ENCODE data around the gene TNK2.
A peak's percentile ranks its signal among the peaks of the same experiment; 100 is the strongest.
"Not testable (repeated sequence)": the region's sequence is repeated elsewhere in the genome, so short reads cannot be mapped to it uniquely, and the experiment has no call there.

TNK2 gene

GRCh38 chr3:195867631-195868335, 40.6 kb downstream of the TNK2 start:
- no peak for DNase-seq

- no peak for DNase-seq
These were observed 41.5 kb downstream of the TNK2 start for GRCh38 chr3:195866686-195867511.

GRCh38 chr3:195865752-195866151, 42.6 kb downstream of the TNK2 start:
- DNase-seq: no peak

GRCh38 chr3:195863121-195864061, 45.0 kb downstream of the TNK2 start:
- peak; percentile 36 for DNase-seq

GRCh38 chr3:195862318-195862717, 46.0 kb downstream of the TNK2 start:
- DNase-seq: not testable (repeated sequence)

GRCh38 chr3:195860456-195860855, 47.9 kb downstream of the TNK2 start:
- DNase-seq: no peak

- DNase-seq: no peak
These were observed 48.4 kb downstream of the TNK2 start for GRCh38 chr3:195859846-195860411.

GRCh38 chr3:195859061-195859845, 49.1 kb downstream of the TNK2 start:
- DNase-seq: peak; percentile 35

- no peak for DNase-seq
These were observed 51.8 kb downstream of the TNK2 start for GRCh38 chr3:195856410-195857084.

- no peak for DNase-seq
These were observed 52.6 kb downstream of the TNK2 start for GRCh38 chr3:195855471-195856409.

GRCh38 chr3:195854628-195855294, 53.6 kb downstream of the TNK2 start:
- no peak for DNase-seq

- DNase-seq: no peak
These were observed 54.4 kb downstream of the TNK2 start for GRCh38 chr3:195853996-195854395.

- DNase-seq: no peak
These were observed 55.3 kb downstream of the TNK2 start for GRCh38 chr3:195853036-195853435.

GRCh38 chr3:195850857-195851543, 57.4 kb downstream of the TNK2 start:
- DNase-seq: peak; percentile 87

GRCh38 chr3:195849322-195850074, 58.9 kb downstream of the TNK2 start:
- DNase-seq: no peak

GRCh38 chr3:195847055-195847950, 61.0 kb downstream of the TNK2 start:
- no peak for DNase-seq

GRCh38 chr3:195845483-195845882, 62.9 kb downstream of the TNK2 start:
- DNase-seq: no peak

All from NCI-H1694 treated with DMSO at 0.1 percent for 48 hours (cell line).